ENCODE results near the gene PNPO. TPM values are rescaled to one million over a fixed set of nuclear protein-coding genes. Genes with fewer than 3 reads are reported as not detected.

The PNPO gene
- total and polyA plus RNA-seq, 4 donors = 27.8 to 102 (median 51.3) TPM

DNA sequence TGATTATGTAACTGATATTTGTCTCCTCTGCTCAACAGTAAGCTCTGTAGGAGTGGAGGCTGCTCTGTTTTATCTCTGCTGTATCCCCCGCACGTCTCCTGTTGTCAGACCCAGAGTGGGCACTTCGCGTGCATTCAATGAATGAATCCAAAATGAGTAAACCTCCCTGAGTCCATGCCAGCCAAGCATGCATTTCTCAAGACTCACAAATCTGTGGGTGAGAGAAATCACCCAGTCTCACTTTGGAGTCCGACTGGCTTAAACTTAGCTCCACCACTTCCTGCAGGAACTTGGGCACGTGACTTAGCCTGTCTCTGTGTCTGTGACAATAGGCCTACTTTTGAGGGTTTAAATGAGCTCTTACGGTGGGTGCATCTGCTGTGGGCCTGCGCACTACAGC lies 3.7 kb downstream of the PNPO start:
- Histone ChIP-seq H3K27ac (ENCODE audit: low read depth in 1 of 2, low read length in 2 of 2) (peak overlapping the region; percentile 59 to 84), H3K27me3 (ENCODE audit: control insufficient read depth in 4 of 4, insufficient read depth in 4 of 4, low read length in 3 of 4) (no peaks in the 10 kb centered on the region), H3K4me3 (ENCODE audit: low read depth in 1 of 3, low read length in 3 of 3) (no peak overlapping the region), H3K36me3 (ENCODE audit: control insufficient read depth in 4 of 4, insufficient read depth in 3 of 4, low read depth in 1 of 4, low read length in 3 of 4) (peaks cover 0 to 7% (median 4%) of the 10 kb centered on the region in 4 donors), H3K9me3 (ENCODE audit: control insufficient read depth in 4 of 4, low read length in 3 of 4) (no peaks in the 10 kb centered on the region), H3K4me1 (ENCODE audit: control insufficient read depth in 4 of 4, insufficient read depth in 4 of 4, low read length in 3 of 4) (peaks cover 14 to 83% (median 71%) of the 10 kb centered on the region in 4 donors), H3K9ac (ENCODE audit: low read depth in 1 of 2, low read length in 2 of 2) (no peak overlapping the region)
- no peak for DNase-seq (ENCODE audit: low spot score)
- 61% methylated on average over 8 of the region's 8 CpGs for WGBS
- TF ChIP-seq RAD21 (IDR thresholded peaks at IDR 0.05) (no peak), SP1 (IDR thresholded peaks at IDR 0.05) (no peak), HNF4G (IDR thresholded peaks at IDR 0.05) (no peak), HNF4A (conservative IDR thresholded peaks at IDR 0.05) (no peak), YY1 (IDR thresholded peaks at IDR 0.05) (no peak), GABPA (IDR thresholded peaks at IDR 0.05 in 1 of 2, conservative IDR thresholded peaks at IDR 0.05 in 1 of 2) (no peak), EGR1 (IDR thresholded peaks at IDR 0.05; ENCODE audit: low read depth in 2 of 2) (no peak), NR2F2 (IDR thresholded peaks at IDR 0.05) (no peak), FOXA2 (IDR thresholded peaks at IDR 0.05) (no peak)
- TF ChIP-seq, protein P1, sequence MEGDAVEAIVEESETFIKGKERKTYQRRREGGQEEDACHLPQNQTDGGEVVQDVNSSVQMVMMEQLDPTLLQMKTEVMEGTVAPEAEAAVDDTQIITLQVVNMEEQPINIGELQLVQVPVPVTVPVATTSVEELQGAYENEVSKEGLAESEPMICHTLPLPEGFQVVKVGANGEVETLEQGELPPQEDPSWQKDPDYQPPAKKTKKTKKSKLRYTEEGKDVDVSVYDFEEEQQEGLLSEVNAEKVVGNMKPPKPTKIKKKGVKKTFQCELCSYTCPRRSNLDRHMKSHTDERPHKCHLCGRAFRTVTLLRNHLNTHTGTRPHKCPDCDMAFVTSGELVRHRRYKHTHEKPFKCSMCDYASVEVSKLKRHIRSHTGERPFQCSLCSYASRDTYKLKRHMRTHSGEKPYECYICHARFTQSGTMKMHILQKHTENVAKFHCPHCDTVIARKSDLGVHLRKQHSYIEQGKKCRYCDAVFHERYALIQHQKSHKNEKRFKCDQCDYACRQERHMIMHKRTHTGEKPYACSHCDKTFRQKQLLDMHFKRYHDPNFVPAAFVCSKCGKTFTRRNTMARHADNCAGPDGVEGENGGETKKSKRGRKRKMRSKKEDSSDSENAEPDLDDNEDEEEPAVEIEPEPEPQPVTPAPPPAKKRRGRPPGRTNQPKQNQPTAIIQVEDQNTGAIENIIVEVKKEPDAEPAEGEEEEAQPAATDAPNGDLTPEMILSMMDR (IDR thresholded peaks at IDR 0.05; ENCODE audit: low read depth, low read length, missing input control) = no peak
- TF ChIP-seq, protein P2, sequence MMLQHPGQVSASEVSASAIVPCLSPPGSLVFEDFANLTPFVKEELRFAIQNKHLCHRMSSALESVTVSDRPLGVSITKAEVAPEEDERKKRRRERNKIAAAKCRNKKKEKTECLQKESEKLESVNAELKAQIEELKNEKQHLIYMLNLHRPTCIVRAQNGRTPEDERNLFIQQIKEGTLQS (IDR thresholded peaks at IDR 0.05) = no peak

DNA sequence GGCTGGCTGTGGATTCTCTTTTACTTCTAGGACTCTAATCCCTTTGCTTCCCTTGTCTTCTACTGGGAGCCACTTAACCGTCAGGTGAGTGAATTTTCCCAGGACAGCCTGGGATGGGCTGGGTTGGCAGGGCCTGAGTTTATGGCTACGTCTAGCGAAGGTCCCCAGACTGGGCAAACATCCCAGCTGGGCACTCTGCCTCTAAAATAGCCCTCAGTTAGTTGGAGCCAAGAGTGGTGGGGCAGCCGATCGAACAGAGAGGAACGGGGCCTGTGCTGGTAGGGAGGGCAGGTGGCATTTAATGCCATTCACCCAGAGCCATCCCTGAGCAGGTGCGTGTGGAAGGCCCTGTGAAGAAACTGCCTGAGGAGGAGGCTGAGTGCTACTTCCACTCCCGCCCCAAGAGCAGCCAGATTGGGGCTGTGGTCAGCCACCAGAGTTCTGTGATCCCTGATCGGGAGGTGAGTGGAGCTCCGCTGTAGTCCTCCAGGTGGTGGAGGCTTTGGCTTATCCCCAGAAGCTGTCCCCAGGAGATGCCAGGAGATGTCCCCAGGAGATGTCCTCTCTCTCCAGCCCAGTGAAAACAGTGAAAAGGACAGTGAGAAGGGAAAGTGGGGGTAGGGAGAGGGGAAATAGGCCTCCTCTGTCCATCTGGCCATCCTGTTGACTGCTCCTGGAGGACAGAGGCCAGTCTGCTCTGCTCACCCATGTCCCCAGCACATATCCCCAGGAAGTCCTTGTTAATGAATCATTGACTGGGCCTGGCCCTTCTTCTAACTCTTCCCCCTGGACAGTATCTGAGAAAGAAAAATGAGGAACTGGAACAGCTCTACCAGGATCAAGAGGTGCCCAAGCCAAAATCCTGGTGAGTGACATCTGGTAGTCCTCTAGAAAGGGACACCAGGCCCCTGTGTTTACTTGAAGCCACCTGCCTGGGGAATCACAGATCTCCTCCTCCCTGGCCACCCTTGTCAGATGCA lies 4.4 kb downstream of the PNPO start:
- H3K27ac ChIP-seq (ENCODE audit: low read depth in 1 of 2, low read length in 2 of 2) = peak overlapping the region; percentile 59 to 84
- no peak for DNase-seq (ENCODE audit: low spot score)
- TF ChIP-seq HNF4A (conservative IDR thresholded peaks at IDR 0.05) (peak; percentile 37 to 40), EGR1 (IDR thresholded peaks at IDR 0.05; ENCODE audit: low read depth in 2 of 2) (no peak), RAD21 (IDR thresholded peaks at IDR 0.05) (no peak), FOXA1 (IDR thresholded peaks at IDR 0.05) (no peak), NR2F2 (IDR thresholded peaks at IDR 0.05) (no peak), RXRA (IDR thresholded peaks at IDR 0.05) (peak; percentile 21 to 42), SP1 (IDR thresholded peaks at IDR 0.05) (peak; percentile 37), YY1 (IDR thresholded peaks at IDR 0.05) (peak; percentile 29), GABPA (IDR thresholded peaks at IDR 0.05 in 1 of 2, conservative IDR thresholded peaks at IDR 0.05 in 1 of 2) (no peak), JUND (IDR thresholded peaks at IDR 0.05) (no peak), TAF1 (conservative IDR thresholded peaks at IDR 0.05) (no peak), HNF4G (IDR thresholded peaks at IDR 0.05) (no peak), FOXA2 (IDR thresholded peaks at IDR 0.05) (no peak)
- TF ChIP-seq, protein P3, sequence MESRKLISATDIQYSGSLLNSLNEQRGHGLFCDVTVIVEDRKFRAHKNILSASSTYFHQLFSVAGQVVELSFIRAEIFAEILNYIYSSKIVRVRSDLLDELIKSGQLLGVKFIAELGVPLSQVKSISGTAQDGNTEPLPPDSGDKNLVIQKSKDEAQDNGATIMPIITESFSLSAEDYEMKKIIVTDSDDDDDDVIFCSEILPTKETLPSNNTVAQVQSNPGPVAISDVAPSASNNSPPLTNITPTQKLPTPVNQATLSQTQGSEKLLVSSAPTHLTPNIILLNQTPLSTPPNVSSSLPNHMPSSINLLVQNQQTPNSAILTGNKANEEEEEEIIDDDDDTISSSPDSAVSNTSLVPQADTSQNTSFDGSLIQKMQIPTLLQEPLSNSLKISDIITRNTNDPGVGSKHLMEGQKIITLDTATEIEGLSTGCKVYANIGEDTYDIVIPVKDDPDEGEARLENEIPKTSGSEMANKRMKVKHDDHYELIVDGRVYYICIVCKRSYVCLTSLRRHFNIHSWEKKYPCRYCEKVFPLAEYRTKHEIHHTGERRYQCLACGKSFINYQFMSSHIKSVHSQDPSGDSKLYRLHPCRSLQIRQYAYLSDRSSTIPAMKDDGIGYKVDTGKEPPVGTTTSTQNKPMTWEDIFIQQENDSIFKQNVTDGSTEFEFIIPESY (IDR thresholded peaks at IDR 0.05) = no peak
- TF ChIP-seq, protein P4, sequence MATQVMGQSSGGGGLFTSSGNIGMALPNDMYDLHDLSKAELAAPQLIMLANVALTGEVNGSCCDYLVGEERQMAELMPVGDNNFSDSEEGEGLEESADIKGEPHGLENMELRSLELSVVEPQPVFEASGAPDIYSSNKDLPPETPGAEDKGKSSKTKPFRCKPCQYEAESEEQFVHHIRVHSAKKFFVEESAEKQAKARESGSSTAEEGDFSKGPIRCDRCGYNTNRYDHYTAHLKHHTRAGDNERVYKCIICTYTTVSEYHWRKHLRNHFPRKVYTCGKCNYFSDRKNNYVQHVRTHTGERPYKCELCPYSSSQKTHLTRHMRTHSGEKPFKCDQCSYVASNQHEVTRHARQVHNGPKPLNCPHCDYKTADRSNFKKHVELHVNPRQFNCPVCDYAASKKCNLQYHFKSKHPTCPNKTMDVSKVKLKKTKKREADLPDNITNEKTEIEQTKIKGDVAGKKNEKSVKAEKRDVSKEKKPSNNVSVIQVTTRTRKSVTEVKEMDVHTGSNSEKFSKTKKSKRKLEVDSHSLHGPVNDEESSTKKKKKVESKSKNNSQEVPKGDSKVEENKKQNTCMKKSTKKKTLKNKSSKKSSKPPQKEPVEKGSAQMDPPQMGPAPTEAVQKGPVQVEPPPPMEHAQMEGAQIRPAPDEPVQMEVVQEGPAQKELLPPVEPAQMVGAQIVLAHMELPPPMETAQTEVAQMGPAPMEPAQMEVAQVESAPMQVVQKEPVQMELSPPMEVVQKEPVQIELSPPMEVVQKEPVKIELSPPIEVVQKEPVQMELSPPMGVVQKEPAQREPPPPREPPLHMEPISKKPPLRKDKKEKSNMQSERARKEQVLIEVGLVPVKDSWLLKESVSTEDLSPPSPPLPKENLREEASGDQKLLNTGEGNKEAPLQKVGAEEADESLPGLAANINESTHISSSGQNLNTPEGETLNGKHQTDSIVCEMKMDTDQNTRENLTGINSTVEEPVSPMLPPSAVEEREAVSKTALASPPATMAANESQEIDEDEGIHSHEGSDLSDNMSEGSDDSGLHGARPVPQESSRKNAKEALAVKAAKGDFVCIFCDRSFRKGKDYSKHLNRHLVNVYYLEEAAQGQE (IDR thresholded peaks at IDR 0.05) = no peak
- TF ChIP-seq, protein P2 (IDR thresholded peaks at IDR 0.05) = no peak
- TF ChIP-seq, protein P5, sequence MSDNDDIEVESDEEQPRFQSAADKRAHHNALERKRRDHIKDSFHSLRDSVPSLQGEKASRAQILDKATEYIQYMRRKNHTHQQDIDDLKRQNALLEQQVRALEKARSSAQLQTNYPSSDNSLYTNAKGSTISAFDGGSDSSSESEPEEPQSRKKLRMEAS (IDR thresholded peaks at IDR 0.05) = no peak
- TF ChIP-seq, protein P1 (IDR thresholded peaks at IDR 0.05; ENCODE audit: low read depth, low read length, missing input control) = no peak
- no peaks in the 10 kb centered on the region for H3K27me3 ChIP-seq (ENCODE audit: control insufficient read depth in 4 of 4, insufficient read depth in 4 of 4, low read length in 3 of 4)
- H3K4me1 ChIP-seq (ENCODE audit: control insufficient read depth in 4 of 4, insufficient read depth in 4 of 4, low read length in 3 of 4) = peaks cover 16 to 83% (median 72%) of the 10 kb centered on the region in 4 donors
- 35% methylated on average over 10 of the region's 10 CpGs for WGBS
- no peaks in the 10 kb centered on the region for H3K9me3 ChIP-seq (ENCODE audit: control insufficient read depth in 4 of 4, low read length in 3 of 4)
- peaks cover 0 to 7% (median 4%) of the 10 kb centered on the region in 4 donors for H3K36me3 ChIP-seq (ENCODE audit: control insufficient read depth in 4 of 4, insufficient read depth in 3 of 4, low read depth in 1 of 4, low read length in 3 of 4)
- no peak overlapping the region for H3K4me3 ChIP-seq (ENCODE audit: low read depth in 1 of 3, low read length in 3 of 3)
- H3K9ac ChIP-seq (ENCODE audit: low read depth in 1 of 2, low read length in 2 of 2) = no peak overlapping the region
